Osteoblast (primary cell): ENCODE measurements around the gene SIRPA. TPM values are rescaled to one million over a fixed set of nuclear protein-coding genes. Genes with fewer than 3 reads are reported as not detected.

Experiments
- DNase-seq: peaks from one replicate; pipeline ENCODE4 v3.0.0; 2011; ENCODE audit warnings: low spot score, mixed read lengths; ENCODE audit not compliant: insufficient read length; ENCODE audit errors: missing footprints
- H2AFZ ChIP-seq: 2 replicates; pipeline ENCODE4 v1.6.0; 2011; ENCODE audit warnings: mild to moderate bottlenecking, low read length
- H3K27ac ChIP-seq: 2 replicates; pipeline ENCODE4 v1.5.1; 2011; ENCODE audit warnings: mild to moderate bottlenecking, low read depth, low read length, moderate library complexity
- H3K27me3 ChIP-seq: 2 replicates; pipeline ENCODE4 v1.6.0; 2012; ENCODE audit warnings: mild to moderate bottlenecking, control low read depth, inconsistent platforms, low read length, moderate library complexity; ENCODE audit not compliant: insufficient read depth
- H3K36me3 ChIP-seq: 2 replicates; pipeline ENCODE4 v1.5.1; 2011; ENCODE audit warnings: mild to moderate bottlenecking, low read length, control low read depth, moderate library complexity; ENCODE audit not compliant: insufficient read depth
- H3K4me1 ChIP-seq: 2 replicates; pipeline ENCODE4 v1.5.1; 2011; ENCODE audit warnings: mild to moderate bottlenecking, low read length, control low read depth, moderate library complexity; ENCODE audit not compliant: insufficient read depth
- H3K4me2 ChIP-seq: 2 replicates; pipeline ENCODE4 v1.6.0; 2011; ENCODE audit warnings: mild to moderate bottlenecking, low read length; ENCODE audit not compliant: insufficient read depth
- H3K4me3 ChIP-seq: fragments of 200-600 bp; sonication (generic); 3 replicates; pipeline ENCODE4 v1.5.1; 2012; ENCODE audit warnings: mild to moderate bottlenecking, low read length, inconsistent platforms; ENCODE audit not compliant: insufficient read depth
- H3K79me2 ChIP-seq: 2 replicates; pipeline ENCODE4 v1.6.0; 2012; ENCODE audit warnings: mild to moderate bottlenecking, low read length, control low read depth, inconsistent platforms; ENCODE audit not compliant: insufficient read depth
- H3K9me3 ChIP-seq: 2 replicates; pipeline ENCODE4 v1.5.1; 2011; ENCODE audit warnings: low read depth, low read length, control low read depth
- H4K20me1 ChIP-seq: 2 replicates; pipeline ENCODE4 v1.6.0; 2012; ENCODE audit warnings: mild to moderate bottlenecking, low read length, control low read depth; ENCODE audit not compliant: insufficient read depth
- CTCF ChIP-seq: IDR thresholded peaks from 2 replicates; pipeline ENCODE4 v1.5.1; 2011; ENCODE audit warnings: mild to moderate bottlenecking, low read depth, low read length, moderate library complexity; ENCODE audit errors: extremely low read depth
- total RNA-seq: library from RNA; depleted of rRNA; stranded (reverse); fragments of >200 nt; gene quantifications from 2 replicates; pipeline ENCODE4 v1.2.3, GENCODE V29; 2012

The SIRPA gene
- total RNA-seq, 1 donor, result 15.9 TPM

- no peaks in the 10 kb centered on the region for H3K27me3 ChIP-seq
- no peaks in the 10 kb centered on the region for H3K36me3 ChIP-seq
- no peak overlapping the region for H3K27ac ChIP-seq
- no peak overlapping the region for H2AFZ ChIP-seq
- no peak for TF ChIP-seq CTCF
- H3K79me2 ChIP-seq, result no peaks in the 10 kb centered on the region
- peaks cover 9% of the 10 kb centered on the region for H3K4me1 ChIP-seq
- no peak for DNase-seq
- no peaks in the 10 kb centered on the region for H4K20me1 ChIP-seq
- H3K4me3 ChIP-seq, result no peak overlapping the region
- H3K9me3 ChIP-seq, result no peaks in the 10 kb centered on the region
- no peak overlapping the region for H3K4me2 ChIP-seq
These were observed 23.3 kb upstream of the SIRPA start for GRCh38 chr20:1871807-1872458.

GRCh38 chr20:1872459-1873097, 22.6 kb upstream of the SIRPA start:
- Histone ChIP-seq H4K20me1 (no peaks in the 10 kb centered on the region), H2AFZ (no peak overlapping the region), H3K9me3 (no peaks in the 10 kb centered on the region), H3K27ac (no peak overlapping the region), H3K36me3 (no peaks in the 10 kb centered on the region), H3K4me3 (no peak overlapping the region), H3K4me1 (peaks cover 9% of the 10 kb centered on the region), H3K79me2 (no peaks in the 10 kb centered on the region), H3K27me3 (no peaks in the 10 kb centered on the region), H3K4me2 (no peak overlapping the region)
- DNase-seq, result no peak
- TF ChIP-seq CTCF, result no peak

- H4K20me1 ChIP-seq, result no peaks in the 10 kb centered on the region
- no peaks in the 10 kb centered on the region for H3K79me2 ChIP-seq
- H3K9me3 ChIP-seq, result no peaks in the 10 kb centered on the region
- H3K27me3 ChIP-seq, result no peaks in the 10 kb centered on the region
- no peak overlapping the region for H2AFZ ChIP-seq
- no peaks in the 10 kb centered on the region for H3K36me3 ChIP-seq
- TF ChIP-seq CTCF, result no peak
- no peak overlapping the region for H3K4me2 ChIP-seq
- H3K27ac ChIP-seq, result no peak overlapping the region
- no peak overlapping the region for H3K4me3 ChIP-seq
- no peaks in the 10 kb centered on the region for H3K4me1 ChIP-seq
- DNase-seq, result peak; percentile 61
These were observed 20.6 kb upstream of the SIRPA start for GRCh38 chr20:1874450-1875182.

- DNase-seq, result no peak
- H4K20me1 ChIP-seq, result no peaks in the 10 kb centered on the region
- no peak for TF ChIP-seq CTCF
These were observed 20.0 kb upstream of the SIRPA start for GRCh38 chr20:1875183-1875554.

More at GRCh38 chr20:1875183-1875554, 20.0 kb upstream of the SIRPA start:
- H3K4me3 ChIP-seq, result no peak overlapping the region
- H3K27ac ChIP-seq, result no peak overlapping the region
- no peaks in the 10 kb centered on the region for H3K4me1 ChIP-seq
- H3K9me3 ChIP-seq, result no peaks in the 10 kb centered on the region
- H3K27me3 ChIP-seq, result no peaks in the 10 kb centered on the region
- no peaks in the 10 kb centered on the region for H3K36me3 ChIP-seq
- no peak overlapping the region for H2AFZ ChIP-seq
- no peaks in the 10 kb centered on the region for H3K79me2 ChIP-seq
- H3K4me2 ChIP-seq, result no peak overlapping the region
